Measurements from ENCODE around the gene PLA2G2C. TPM values are rescaled to one million over a fixed set of nuclear protein-coding genes. Genes with fewer than 3 reads are reported as not detected.

Gene PLA2G2C
- total RNA-seq, 4 donors from 2014 or later: not detected

- no peak for ATAC-seq (ENCODE audit: low FRiP score)
- no peak for TF ChIP-seq CTCF (IDR thresholded peaks at IDR 0.05)
- no peak for DNase-seq (ENCODE audit: low spot score)
Observed at GRCh38 chr1:20215716-20216115, 29.4 kb upstream of the PLA2G2C start.

- ATAC-seq (ENCODE audit: low FRiP score): no peak
- TF ChIP-seq CTCF (IDR thresholded peaks at IDR 0.05): peak in 1 of 3 donors; percentile 14
Observed at GRCh38 chr1:20212685-20213331, 26.5 kb upstream of the PLA2G2C start.

GRCh38 chr1:20212085-20212684 is 25.9 kb upstream of the PLA2G2C start:
- TF ChIP-seq CTCF (IDR thresholded peaks at IDR 0.05): no peak
- no peak for ATAC-seq (ENCODE audit: low FRiP score)
- no peak for DNase-seq (ENCODE audit: low spot score)

More at GRCh38 chr1:20212685-20213331, 26.5 kb upstream of the PLA2G2C start:
- no peak for DNase-seq (ENCODE audit: low spot score)

- DNase-seq (ENCODE audit: low spot score): no peak
- TF ChIP-seq CTCF (IDR thresholded peaks at IDR 0.05): no peak
- no peak for ATAC-seq (ENCODE audit: low FRiP score)
Observed at GRCh38 chr1:20211511-20211931, 25.2 kb upstream of the PLA2G2C start.

- DNase-seq (ENCODE audit: low spot score) (no peak), ATAC-seq (ENCODE audit: low FRiP score) (peak; percentile 60)
- TF ChIP-seq CTCF (IDR thresholded peaks at IDR 0.05): no peak
Observed at GRCh38 chr1:20210736-20211460, 24.6 kb upstream of the PLA2G2C start.

GRCh38 chr1:20209471-20209870 is 23.2 kb upstream of the PLA2G2C start:
- TF ChIP-seq CTCF (IDR thresholded peaks at IDR 0.05): no peak
- no peak for ATAC-seq (ENCODE audit: low FRiP score)
- DNase-seq (ENCODE audit: low spot score): no peak
